H1 (cell line): ENCODE data around the gene LPAR3.

Experiments
- CHD2 ChIP-seq: IDR thresholded peaks from 2 replicates; pipeline ENCODE4 v1.6.1; 2012; ENCODE audit warnings: low read length, improper control_type of control experiment
- CTCF ChIP-seq, 3 experiments: IDR thresholded peaks; 1 replicate in 2 of 3; 2 replicates in 1 of 3; pipeline versions ENCODE4 v1.5.1 to v1.6.1; 2011; ENCODE audit warnings: low read length in 3 of 3, mild to moderate bottlenecking in 3 of 3, inconsistent platforms in 2 of 3, low read depth in 1 of 3, moderate library complexity in 1 of 3; ENCODE audit not compliant: insufficient read depth in 1 of 3; ENCODE audit errors: control extremely low read depth in 1 of 3
- EGR1 ChIP-seq: IDR thresholded peaks from 2 replicates; pipeline ENCODE4 v1.6.1; 2011; ENCODE audit warnings: low read depth, low read length, borderline replicate concordance
- EZH2 ChIP-seq: fragments of 200-600 bp; sonication (generic); IDR thresholded peaks from 2 replicates; pipeline ENCODE4 v1.7.1; 2012; ENCODE audit warnings: low read depth, mild to moderate bottlenecking, moderate library complexity, low read length, inconsistent platforms; ENCODE audit not compliant: severe bottlenecking
- GABPA ChIP-seq: IDR thresholded peaks from 2 replicates; pipeline ENCODE4 v1.6.1; 2011; ENCODE audit warnings: mild to moderate bottlenecking, low read length, moderate library complexity, borderline replicate concordance; ENCODE audit not compliant: insufficient read depth
- JUN ChIP-seq: IDR thresholded peaks from 2 replicates; pipeline ENCODE4 v1.6.1; 2011; ENCODE audit warnings: low read depth, mild to moderate bottlenecking, improper control_type of control experiment, low read length
- NANOG ChIP-seq: IDR thresholded peaks from 2 replicates; pipeline ENCODE4 v1.6.1; 2011; ENCODE audit warnings: low read length, low read depth, mild to moderate bottlenecking, inconsistent platforms; ENCODE audit not compliant: insufficient read depth, poor library complexity, severe bottlenecking
- NRF1 ChIP-seq: IDR thresholded peaks from 2 replicates; pipeline ENCODE4 v1.6.1; 2011; ENCODE audit warnings: mild to moderate bottlenecking, low read depth, low read length, improper control_type of control experiment
- POLR2A ChIP-seq, 2 experiments: IDR thresholded peaks; 1 replicate in 1 of 2; 2 replicates in 1 of 2; pipeline ENCODE4 v1.6.1; 2011; ENCODE audit warnings: low read depth in 2 of 2, low read length in 2 of 2, mild to moderate bottlenecking in 2 of 2; ENCODE audit errors: control extremely low read depth in 1 of 2
- POLR2AphosphoS5 ChIP-seq: IDR thresholded peaks from 2 replicates; pipeline ENCODE4 v1.6.1; 2011; ENCODE audit warnings: low read depth, low read length
- RFX5 ChIP-seq: IDR thresholded peaks from 2 replicates; pipeline ENCODE4 v1.6.1; 2011; ENCODE audit warnings: low read depth, low read length, improper control_type of control experiment, borderline replicate concordance
- SUZ12 ChIP-seq: fragments of 200-600 bp; sonication (generic); IDR thresholded peaks from 2 replicates; pipeline ENCODE4 v1.6.1; 2012; ENCODE audit warnings: mild to moderate bottlenecking, inconsistent platforms, low read length, moderate library complexity, mixed read lengths
- TAF7 ChIP-seq: optimal IDR thresholded peaks from 2 replicates; pipeline ENCODE3; 2011; ENCODE audit warnings: low read depth, mild to moderate bottlenecking, inconsistent platforms, low read length, moderate library complexity, borderline replicate concordance

- no peak for TF ChIP-seq CTCF (IDR thresholded peaks at IDR 0.05; ENCODE audit: control extremely low read depth in 1 of 3, insufficient read depth in 1 of 3, low read depth in 1 of 3, low read length in 3 of 3)
- TF ChIP-seq EZH2, result no peak
- no peak for TF ChIP-seq NRF1
- no peak for TF ChIP-seq POLR2AphosphoS5
- no peak for TF ChIP-seq GABPA
- TF ChIP-seq NANOG, result no peak
- no peak for TF ChIP-seq JUN
- no peak for TF ChIP-seq RFX5
- no peak for TF ChIP-seq CHD2
- no peak for TF ChIP-seq SUZ12
- no peak for TF ChIP-seq EGR1
- TF ChIP-seq POLR2A (IDR thresholded peaks at IDR 0.05; ENCODE audit: control extremely low read depth in 1 of 2, low read depth in 2 of 2, low read length in 2 of 2), result no peak
- no peak for TF ChIP-seq TAF7
These were observed 21.8 kb downstream of the LPAR3 start for GRCh38 chr1:84871181-84871580.
